KOPT-K1 (cell line): ENCODE data around the gene PITHD1.
"Not testable (repeated sequence)": the region's sequence is repeated elsewhere in the genome, so short reads cannot be mapped to it uniquely, and the experiment has no call there.

Experiments
- H3K27ac ChIP-seq: fragments of 200-600 bp; sonication (generic); 2 replicates; pipeline ENCODE4 v1.5.1; 2016; ENCODE audit warnings: antibody characterized with exemption, mild to moderate bottlenecking, low read depth, low read length; ENCODE audit not compliant: poor library complexity, severe bottlenecking
- H3K36me3 ChIP-seq: fragments of 200-600 bp; sonication (generic); 2 replicates; pipeline ENCODE4 v1.5.1; 2017; ENCODE audit warnings: antibody characterized with exemption, mild to moderate bottlenecking, low read length, moderate library complexity; ENCODE audit not compliant: insufficient read depth
- H3K9me3 ChIP-seq: fragments of 200-600 bp; sonication (generic); 2 replicates; pipeline ENCODE4 v1.5.1; 2017; ENCODE audit warnings: antibody characterized with exemption, low read length, mild to moderate bottlenecking; ENCODE audit not compliant: insufficient read depth, poor library complexity, severe bottlenecking

PITHD1 gene

DNA sequence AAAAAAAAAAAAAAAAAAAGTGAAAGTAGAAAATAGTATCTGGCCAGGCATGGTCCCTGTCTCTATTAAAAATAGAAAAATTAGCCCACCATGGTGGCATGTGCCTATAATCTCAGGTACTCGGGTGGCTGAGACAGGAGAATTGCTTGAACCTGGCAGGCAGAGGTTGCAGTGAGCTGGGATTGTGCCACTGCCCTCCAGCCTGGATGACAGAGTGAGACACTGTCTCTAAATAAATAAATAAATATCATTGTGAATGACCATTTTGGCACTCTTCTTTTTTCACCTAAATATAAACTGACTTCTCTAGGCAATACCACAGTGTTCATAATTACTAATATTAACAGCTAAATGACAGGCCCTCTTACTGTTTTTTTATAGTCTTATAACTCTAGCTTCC, 20.4 kb upstream of the PITHD1 start:
- no peak overlapping the region for H3K27ac ChIP-seq
- peaks cover 98% of the 10 kb centered on the region for H3K36me3 ChIP-seq
- no peaks in the 10 kb centered on the region for H3K9me3 ChIP-seq

DNA sequence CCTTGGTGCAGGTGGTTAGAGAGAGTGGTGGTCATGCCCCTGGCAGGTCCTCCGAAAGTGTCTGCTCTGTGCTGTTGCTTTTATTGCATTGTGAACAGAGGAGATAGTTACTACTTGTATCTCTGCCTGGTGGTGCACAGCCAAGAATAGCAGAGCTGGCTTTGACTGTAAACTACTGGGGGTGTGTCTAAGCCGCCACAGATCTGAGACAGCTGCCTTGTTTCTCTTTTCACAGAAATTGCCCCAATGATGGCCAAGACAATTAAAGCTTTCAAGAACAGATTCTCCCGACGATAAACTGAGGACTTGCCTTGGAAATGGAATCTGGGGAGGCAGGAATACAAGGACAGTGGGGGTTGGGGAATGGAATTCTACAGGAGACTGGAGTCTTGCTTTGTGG, 18.9 kb upstream of the PITHD1 start:
- peaks cover 97% of the 10 kb centered on the region for H3K36me3 ChIP-seq
- no peak overlapping the region for H3K27ac ChIP-seq
- H3K9me3 ChIP-seq, result no peaks in the 10 kb centered on the region

DNA sequence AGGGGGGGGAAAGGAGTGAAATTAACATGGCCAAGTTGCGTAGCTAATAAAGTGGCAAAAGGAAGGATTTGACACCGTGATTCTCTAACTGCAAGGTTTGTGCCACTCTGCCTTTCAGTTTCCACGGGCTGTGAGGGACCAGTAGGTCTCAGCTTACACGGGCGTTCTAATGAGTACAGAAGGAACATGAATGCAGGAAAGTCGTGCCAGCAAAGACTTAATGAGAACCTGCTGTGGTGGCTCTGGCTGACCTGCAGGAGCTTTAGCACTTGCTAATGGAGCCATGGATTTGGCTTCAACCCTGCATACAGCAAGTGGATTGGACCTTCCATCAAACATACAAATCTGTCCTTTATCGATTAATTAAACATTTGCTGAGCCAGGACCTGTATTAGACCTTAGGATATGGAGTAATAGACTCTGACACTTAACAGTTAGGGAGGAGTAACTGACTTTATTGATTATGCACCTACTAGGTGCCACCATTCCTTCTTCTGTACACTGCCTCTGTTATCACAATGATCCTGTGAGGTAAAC, 15.1 kb upstream of the PITHD1 start:
- Histone ChIP-seq H3K27ac (no peak overlapping the region), H3K36me3 (peaks cover 85% of the 10 kb centered on the region), H3K9me3 (no peaks in the 10 kb centered on the region)

DNA sequence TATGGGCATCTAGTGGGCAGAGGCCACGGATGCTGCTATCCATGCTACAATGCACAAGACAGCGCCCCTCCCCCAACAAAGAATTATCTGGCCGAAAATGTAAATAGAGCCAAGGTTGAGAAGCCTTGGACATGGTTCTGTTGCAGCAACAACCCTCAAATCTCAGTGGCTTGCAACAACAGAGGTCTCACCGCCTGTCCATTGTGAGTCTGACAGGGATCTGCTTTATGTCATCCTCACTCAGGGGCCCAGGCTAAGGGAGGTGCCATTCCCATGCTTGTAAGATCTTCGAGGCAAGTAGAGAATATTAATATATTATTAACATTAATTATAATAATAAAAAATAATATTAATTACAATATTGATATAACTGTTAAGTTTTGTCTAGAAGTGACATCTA, 9.5 kb upstream of the PITHD1 start:
- Histone ChIP-seq H3K27ac (no peak overlapping the region), H3K36me3 (peaks cover 33% of the 10 kb centered on the region), H3K9me3 (no peaks in the 10 kb centered on the region)

DNA sequence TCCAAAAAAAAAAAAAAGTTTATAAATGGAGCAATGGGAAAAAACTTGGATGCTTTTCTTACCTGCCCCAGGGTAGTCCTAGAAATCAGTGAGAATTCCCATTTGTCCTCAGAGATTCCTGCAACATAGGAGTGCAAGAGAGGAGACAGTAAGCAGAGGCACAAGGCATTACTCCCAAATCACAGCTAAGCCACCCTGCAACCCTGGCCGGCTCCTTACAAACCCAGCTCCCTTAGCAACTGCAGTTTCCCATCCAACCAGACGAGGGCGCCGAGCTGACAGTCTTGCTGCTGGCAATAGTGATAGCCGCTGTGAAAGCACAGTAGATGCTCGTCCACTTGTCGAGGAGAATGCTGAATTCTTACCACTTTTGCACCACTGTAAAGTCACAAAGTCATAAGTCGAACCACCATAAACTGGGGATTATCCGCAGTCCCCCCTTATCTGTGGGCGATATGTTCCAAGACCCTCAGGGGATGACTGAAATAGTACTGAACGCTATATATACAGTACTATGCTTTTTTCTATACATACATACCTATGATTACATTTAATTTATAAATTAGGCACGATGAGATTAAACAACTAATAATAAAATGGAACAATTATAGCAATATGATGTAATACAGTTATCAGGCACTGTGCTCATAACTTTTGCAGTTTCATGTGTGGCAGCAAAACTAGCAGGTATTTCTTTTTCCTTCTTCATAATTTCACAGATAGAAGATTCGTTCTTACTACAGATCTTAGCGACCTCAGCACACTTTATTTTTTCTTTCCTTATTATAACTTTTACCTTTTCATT, 6.0 kb upstream of the PITHD1 start:
- no peak overlapping the region for H3K27ac ChIP-seq
- peaks cover 11% of the 10 kb centered on the region for H3K36me3 ChIP-seq
- H3K9me3 ChIP-seq, result no peaks in the 10 kb centered on the region

DNA sequence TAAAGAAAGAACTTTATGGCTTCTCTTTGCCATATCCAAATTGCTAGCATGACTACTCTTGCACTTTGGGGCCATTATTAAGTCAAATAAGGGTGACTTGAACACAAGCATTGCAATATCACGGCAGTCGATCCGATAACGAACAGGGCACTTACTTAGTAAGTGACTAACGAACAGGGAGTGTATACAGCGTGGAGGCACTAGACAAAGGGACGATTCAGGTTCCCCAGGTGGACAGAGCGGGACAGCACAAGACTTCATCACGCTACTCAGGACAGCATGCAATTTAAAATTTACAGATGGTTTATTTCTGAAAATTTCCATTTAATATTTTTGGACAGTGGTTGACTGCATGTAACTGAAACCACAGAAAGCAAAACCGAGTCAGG, 5.4 kb upstream of the PITHD1 start:
- peaks cover 5% of the 10 kb centered on the region for H3K36me3 ChIP-seq
- H3K9me3 ChIP-seq, result no peaks in the 10 kb centered on the region
- no peak overlapping the region for H3K27ac ChIP-seq

DNA sequence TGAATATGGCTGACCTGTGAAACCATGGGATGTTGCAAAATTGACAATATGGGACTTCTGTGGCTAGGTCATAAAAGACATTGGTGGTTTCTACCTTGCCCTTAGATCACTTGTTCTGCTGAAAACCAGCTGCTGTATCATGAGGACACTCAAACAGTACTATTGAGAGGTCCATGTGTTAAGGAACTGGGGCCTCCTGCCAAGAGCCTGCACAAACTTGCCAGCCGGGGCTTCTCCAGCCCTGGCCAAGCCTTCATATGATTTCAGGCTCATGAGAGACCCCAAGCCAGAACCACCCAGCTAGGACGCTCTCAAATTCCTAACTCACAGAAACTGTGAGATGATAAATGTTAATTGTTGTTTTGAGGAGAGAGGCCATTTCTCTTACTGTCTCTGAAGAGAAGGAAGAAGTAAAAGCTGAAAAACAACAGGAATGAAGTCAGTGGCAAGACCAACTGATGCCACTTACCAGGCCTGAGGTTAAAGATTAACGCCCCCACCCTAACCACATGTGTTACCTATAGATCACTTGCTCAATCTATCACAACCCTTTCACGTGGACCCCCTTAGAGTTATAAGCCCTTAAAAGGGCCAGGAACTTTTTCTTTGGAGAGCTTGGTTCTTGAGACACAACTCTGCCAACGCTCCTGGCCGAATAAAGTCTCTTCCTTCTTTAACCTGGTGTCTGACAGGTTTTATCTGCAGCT, 3.9 kb upstream of the PITHD1 start:
- no peaks in the 10 kb centered on the region for H3K36me3 ChIP-seq
- H3K27ac ChIP-seq, result no peak overlapping the region
- no peaks in the 10 kb centered on the region for H3K9me3 ChIP-seq

DNA sequence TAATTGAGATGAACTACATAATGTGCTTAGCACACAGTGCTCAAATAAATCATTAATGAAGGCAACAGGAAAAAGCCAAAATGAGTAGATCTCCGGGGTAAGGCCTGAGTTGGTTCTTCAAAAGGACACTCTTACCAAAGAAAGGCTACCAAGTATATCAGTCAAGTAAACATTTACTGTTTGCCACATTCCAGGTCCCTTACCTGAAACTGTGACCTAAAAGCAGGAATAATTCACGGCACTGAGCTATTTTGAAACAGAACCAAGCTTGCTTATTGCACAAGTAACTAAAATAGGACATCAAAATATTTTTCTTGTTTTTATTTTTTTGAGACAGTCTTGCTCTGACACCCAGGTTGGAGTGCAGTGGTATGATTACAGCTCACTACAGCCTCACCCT, 2.0 kb upstream of the PITHD1 start:
- Histone ChIP-seq H3K9me3 (no peaks in the 10 kb centered on the region), H3K27ac (no peak overlapping the region), H3K36me3 (peaks cover 16% of the 10 kb centered on the region)

DNA sequence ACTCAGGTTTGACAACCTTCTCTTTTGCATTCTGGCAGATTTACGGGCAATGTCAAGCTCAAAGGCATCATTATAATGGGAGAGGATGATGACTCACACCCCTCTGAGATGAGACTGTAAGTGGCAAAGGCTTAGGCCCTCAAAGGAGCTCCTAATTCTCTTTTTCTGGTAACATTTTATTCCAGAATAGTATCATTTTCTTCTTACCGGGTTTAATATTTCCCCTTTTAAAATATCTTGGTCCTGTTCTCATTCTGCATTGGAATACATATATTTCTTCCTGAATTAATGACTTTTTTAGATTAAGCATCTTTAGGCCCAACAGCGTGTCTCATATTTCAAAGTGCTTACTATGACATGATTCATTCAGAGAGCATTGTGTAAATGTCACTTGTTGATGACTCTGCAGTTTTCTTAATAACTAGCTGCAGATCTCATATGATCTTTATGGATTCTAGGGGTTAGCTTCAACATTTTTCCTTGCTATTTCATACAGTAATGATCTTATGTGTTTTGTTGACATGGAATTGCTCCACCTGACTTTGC, 1.7 kb downstream of the PITHD1 start:
- no peaks in the 10 kb centered on the region for H3K9me3 ChIP-seq
- H3K27ac ChIP-seq, result no peak overlapping the region
- peaks cover 47% of the 10 kb centered on the region for H3K36me3 ChIP-seq

DNA sequence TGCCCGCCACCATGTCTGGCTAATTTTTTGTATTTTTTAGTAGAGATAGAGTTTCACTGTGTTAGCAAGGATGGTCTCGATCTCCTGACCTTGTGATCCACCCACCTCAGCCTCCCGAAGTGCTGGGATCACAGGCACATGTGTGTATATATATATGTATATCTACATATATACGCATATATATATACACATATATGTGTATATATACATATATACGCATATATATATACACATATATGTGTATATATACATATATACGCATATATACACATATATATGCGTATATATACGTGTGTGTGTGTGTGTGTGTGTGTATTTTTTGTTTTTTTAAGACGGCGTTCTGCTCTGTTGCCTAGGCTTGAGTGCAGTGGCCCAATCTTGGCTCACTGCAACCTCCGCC, 4.9 kb downstream of the PITHD1 start:
- peaks cover 78% of the 10 kb centered on the region for H3K36me3 ChIP-seq
- H3K9me3 ChIP-seq, result not testable (repeated sequence)

DNA sequence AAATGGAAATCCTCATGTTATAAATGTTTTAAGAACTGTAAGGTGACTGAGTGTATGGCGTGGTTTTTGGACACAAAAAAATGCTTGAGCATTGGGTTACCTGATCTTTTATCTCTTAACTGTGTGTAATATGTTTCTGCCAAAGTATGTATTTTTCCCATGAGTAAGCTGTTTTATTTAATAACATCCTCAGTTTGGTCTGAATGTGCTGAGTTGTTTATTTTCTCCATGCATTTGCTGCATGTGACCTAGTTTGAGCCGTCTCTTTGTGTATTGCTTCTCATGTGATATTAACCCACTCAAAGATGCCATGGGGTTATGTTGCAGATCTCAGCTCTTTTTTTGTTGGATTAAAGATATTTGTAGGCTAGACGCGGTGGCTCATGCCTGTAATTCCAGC, 6.6 kb downstream of the PITHD1 start:
- Histone ChIP-seq H3K27ac (no peak overlapping the region), H3K36me3 (peaks cover 85% of the 10 kb centered on the region), H3K9me3 (no peaks in the 10 kb centered on the region)

More for the DNA sequence above, 4.9 kb downstream of the PITHD1 start:
- not testable (repeated sequence) for H3K27ac ChIP-seq

DNA sequence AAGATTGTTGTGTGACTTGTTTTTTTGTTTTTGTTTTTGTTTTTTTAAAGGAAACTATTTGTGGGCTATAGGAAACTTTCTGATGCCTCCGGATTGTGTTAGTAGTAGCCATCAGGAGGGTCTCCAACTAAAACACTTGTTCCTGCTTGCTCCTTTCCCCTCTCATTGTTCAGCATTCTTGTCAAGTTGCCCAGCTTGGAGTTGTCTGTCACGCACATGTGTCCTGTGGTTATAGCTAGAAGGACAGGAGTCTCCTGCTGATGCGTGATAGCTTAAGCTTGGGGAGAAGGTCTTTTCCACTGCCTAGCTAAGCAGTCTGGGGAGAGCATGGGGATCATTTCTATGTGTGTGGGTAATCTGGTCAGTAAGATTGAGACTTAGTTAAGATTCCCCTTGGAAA, 9.5 kb downstream of the PITHD1 start:
- Histone ChIP-seq H3K27ac (no peak overlapping the region), H3K36me3 (peaks cover 60% of the 10 kb centered on the region), H3K9me3 (no peaks in the 10 kb centered on the region)

DNA sequence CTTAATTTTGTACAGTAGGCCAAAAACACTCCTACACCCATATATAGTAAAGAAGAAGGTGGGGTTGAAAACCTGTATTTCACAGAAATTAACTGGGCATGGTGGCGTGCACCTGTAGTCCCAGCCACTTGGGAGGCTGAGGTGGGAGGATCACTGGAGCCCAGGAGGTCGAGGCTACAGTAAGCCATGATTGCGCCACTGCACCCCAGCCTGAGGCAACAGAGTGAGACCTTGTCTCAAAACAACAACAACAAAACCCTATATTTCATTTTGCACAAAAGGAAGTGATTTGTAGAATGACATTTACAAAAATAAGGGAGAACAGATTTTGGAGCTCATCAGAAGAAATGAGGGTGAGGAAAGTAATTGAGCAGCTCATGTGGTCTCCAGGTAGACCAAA, 10.5 kb downstream of the PITHD1 start:
- no peak overlapping the region for H3K27ac ChIP-seq
- no peaks in the 10 kb centered on the region for H3K9me3 ChIP-seq
- H3K36me3 ChIP-seq, result peaks cover 65% of the 10 kb centered on the region

DNA sequence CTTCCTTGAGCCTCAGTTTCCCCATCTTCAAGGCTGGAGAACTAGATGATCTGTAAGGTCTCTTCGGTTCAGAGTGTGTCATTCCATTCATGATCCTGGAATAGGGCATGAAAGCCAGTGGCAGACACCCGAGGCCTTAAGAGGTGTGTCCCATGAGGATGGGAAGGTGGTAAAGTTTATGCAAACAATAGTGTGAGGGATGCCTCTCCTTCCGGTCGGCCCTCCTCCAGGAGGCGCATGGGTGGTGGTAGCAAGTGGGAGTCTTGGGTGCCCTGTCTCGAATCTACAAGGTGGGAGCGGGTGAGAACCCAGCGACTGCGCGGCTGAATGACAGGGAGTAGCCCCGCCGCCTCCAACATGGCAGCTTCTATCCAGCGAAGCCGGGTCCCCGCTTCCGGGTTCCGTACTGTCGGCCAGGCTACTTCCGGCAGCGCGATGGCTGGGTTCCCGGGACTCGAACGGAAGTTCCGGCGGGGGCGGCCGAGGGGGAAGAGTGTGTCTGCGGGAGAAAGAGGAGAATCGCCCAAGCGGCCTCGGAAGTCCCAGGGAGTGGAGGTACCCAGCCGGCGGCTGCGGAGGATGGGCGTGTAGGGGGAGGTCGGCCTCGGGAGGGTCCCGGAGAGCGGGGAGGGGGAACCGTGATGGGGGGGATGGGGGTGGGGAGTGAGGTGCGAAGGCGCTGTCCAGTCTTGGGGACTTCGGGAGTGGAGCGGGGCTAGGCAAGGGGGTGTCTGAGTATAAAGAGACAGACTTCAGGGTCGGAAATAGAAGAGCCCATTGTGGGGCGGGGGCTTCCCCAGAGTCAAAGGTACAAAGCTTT, 12.7 kb downstream of the PITHD1 start, which contains the start of gene LYPLA2:
Gene LYPLA2, plus strand, starts transcription at position 450 of the 820 bp plus-strand sequence. CDS start 1,538 bp downstream, outside the sequence.
- Histone ChIP-seq H3K9me3 (no peaks in the 10 kb centered on the region), H3K27ac (peak within 1 kb of the TSS; percentile 71), H3K36me3 (peaks cover 61% of the 10 kb centered on the region)
